RWPE2 (cell line): ENCODE data around the gene RPL12.

Experiments
- ATAC-seq: fragments of 200-7000 bp; cut with Tn5 transposase; 3 replicates; pipeline ENCODE4 v1.9.1; 2021; ENCODE audit warnings: low read depth
- DNase-seq: peaks from one replicate; pipeline ENCODE4 v3.0.0-alpha.2; 2020; ENCODE audit warnings: low spot score
- H3K27ac ChIP-seq: fragments of 450-650 bp; 2 replicates; pipeline ENCODE4 v1.5.1; 2017; ENCODE audit warnings: mild to moderate bottlenecking; ENCODE audit not compliant: poor library complexity, severe bottlenecking
- H3K27me3 ChIP-seq: fragments of 250-450 bp; sonication (Bioruptor Pico); 2 replicates; pipeline ENCODE4 v1.5.1; 2021; ENCODE audit warnings: mild to moderate bottlenecking, moderate library complexity; ENCODE audit not compliant: insufficient read depth, poor library complexity, severe bottlenecking
- H3K36me3 ChIP-seq: fragments of 250-450 bp; sonication (Bioruptor Pico); 2 replicates; pipeline ENCODE4 v1.5.1; 2020; ENCODE audit warnings: low read depth, mild to moderate bottlenecking, moderate library complexity
- H3K4me1 ChIP-seq: fragments of 250-450 bp; sonication (Bioruptor Pico); 2 replicates; pipeline ENCODE4 v1.5.1; 2021; ENCODE audit warnings: mild to moderate bottlenecking, moderate library complexity; ENCODE audit not compliant: insufficient read depth, poor library complexity, severe bottlenecking
- H3K4me3 ChIP-seq: fragments of 250-450 bp; sonication (Bioruptor Pico); 2 replicates; pipeline ENCODE4 v1.5.1; 2021; ENCODE audit warnings: mild to moderate bottlenecking, moderate library complexity; ENCODE audit not compliant: severe bottlenecking
- H3K9me3 ChIP-seq: fragments of 250-450 bp; sonication (Bioruptor Pico); 2 replicates; pipeline ENCODE4 v1.5.1; 2021; ENCODE audit warnings: mild to moderate bottlenecking, moderate library complexity; ENCODE audit not compliant: severe bottlenecking
- CTCF ChIP-seq: fragments of 450-650 bp; IDR thresholded peaks from one replicate; pipeline ENCODE4 v1.5.1; 2017; ENCODE audit warnings: mild to moderate bottlenecking, moderate library complexity; ENCODE audit not compliant: poor library complexity, severe bottlenecking

Gene RPL12

GRCh38 chr9:127398275-127398647 is 52.9 kb downstream of the RPL12 start:
- Histone ChIP-seq H3K27me3 (no peaks in the 10 kb centered on the region), H3K9me3 (no peaks in the 10 kb centered on the region), H3K36me3 (no peaks in the 10 kb centered on the region; the same call in 1 of the 2 replicates), H3K4me3 (peak overlapping the region; percentile 70), H3K27ac (peak overlapping the region; percentile 56), H3K4me1 (no peaks in the 10 kb centered on the region)
- DNase-seq (no peak), ATAC-seq (no peak)
- TF ChIP-seq CTCF = peak; percentile 50
